HG02678 (cell line): ENCODE data around the gene GPATCH1.
"Not testable (repeated sequence)": the region's sequence is repeated elsewhere in the genome, so short reads cannot be mapped to it uniquely, and the experiment has no call there.

Source experiments
- ATAC-seq: cut with Tn5 transposase; IDR thresholded peaks from one replicate; pipeline ENCODE4 v1.9.1; 2021; ENCODE audit warnings: mild to moderate bottlenecking, moderate library complexity; ENCODE audit not compliant: unreplicated experiment

Gene GPATCH1

GRCh38 chr19:33152625-33153024 is 71.6 kb downstream of the GPATCH1 start:
- not testable (repeated sequence) for ATAC-seq

GRCh38 chr19:33154313-33154712 is 73.3 kb downstream of the GPATCH1 start:
- ATAC-seq: not testable (repeated sequence)

GRCh38 chr19:33156334-33156733 is 75.4 kb downstream of the GPATCH1 start:
- ATAC-seq: no peak

- ATAC-seq: no peak
Observed at GRCh38 chr19:33157906-33158305, 76.9 kb downstream of the GPATCH1 start.

GRCh38 chr19:33158365-33158764 is 77.4 kb downstream of the GPATCH1 start:
- no peak for ATAC-seq

- no peak for ATAC-seq
Observed at GRCh38 chr19:33159149-33159548, 78.2 kb downstream of the GPATCH1 start.

GRCh38 chr19:33159893-33160292 is 78.9 kb downstream of the GPATCH1 start:
- ATAC-seq: no peak

GRCh38 chr19:33161201-33161600 is 80.2 kb downstream of the GPATCH1 start:
- ATAC-seq: no peak

GRCh38 chr19:33163481-33163880 is 82.5 kb downstream of the GPATCH1 start:
- ATAC-seq: no peak

- ATAC-seq: not testable (repeated sequence)
Observed at GRCh38 chr19:33166037-33166436, 85.1 kb downstream of the GPATCH1 start.

- ATAC-seq: no peak
Observed at GRCh38 chr19:33167438-33167837, 86.5 kb downstream of the GPATCH1 start.

- no peak for ATAC-seq
Observed at GRCh38 chr19:33168528-33168927, 87.5 kb downstream of the GPATCH1 start.

GRCh38 chr19:33171222-33171795 is 90.3 kb downstream of the GPATCH1 start:
- no peak for ATAC-seq

GRCh38 chr19:33171916-33172359 is 91.0 kb downstream of the GPATCH1 start:
- no peak for ATAC-seq

GRCh38 chr19:33174186-33174585 is 93.2 kb downstream of the GPATCH1 start:
- no peak for ATAC-seq

- no peak for ATAC-seq
Observed at GRCh38 chr19:33175156-33175782, 94.3 kb downstream of the GPATCH1 start.

- ATAC-seq: peak; percentile 0
Observed at GRCh38 chr19:33175886-33176669, 95.1 kb downstream of the GPATCH1 start.

GRCh38 chr19:33176670-33177416 is 95.9 kb downstream of the GPATCH1 start:
- peak; percentile 82 for ATAC-seq

GRCh38 chr19:33177417-33177979 is 96.5 kb downstream of the GPATCH1 start:
- peak; percentile 13 for ATAC-seq
